PC-9 (cell line): ENCODE results near the gene PALLD.

ENCODE experiments used
- EZH2 ChIP-seq: fragments of 200-600 bp; sonication (generic); IDR thresholded peaks from 2 replicates; pipeline ENCODE4 v1.8.0; 2017; ENCODE audit warnings: antibody characterized with exemption, low read depth
- TF ChIP-seq, protein P1 (sequence below): fragments of 200-600 bp; sonication (generic); conservative IDR thresholded peaks from 2 replicates; pipeline ENCODE4 v1.6.1; 2017; ENCODE audit warnings: mixed run types, antibody characterized with exemption, mild to moderate bottlenecking, moderate library complexity

DNA sequence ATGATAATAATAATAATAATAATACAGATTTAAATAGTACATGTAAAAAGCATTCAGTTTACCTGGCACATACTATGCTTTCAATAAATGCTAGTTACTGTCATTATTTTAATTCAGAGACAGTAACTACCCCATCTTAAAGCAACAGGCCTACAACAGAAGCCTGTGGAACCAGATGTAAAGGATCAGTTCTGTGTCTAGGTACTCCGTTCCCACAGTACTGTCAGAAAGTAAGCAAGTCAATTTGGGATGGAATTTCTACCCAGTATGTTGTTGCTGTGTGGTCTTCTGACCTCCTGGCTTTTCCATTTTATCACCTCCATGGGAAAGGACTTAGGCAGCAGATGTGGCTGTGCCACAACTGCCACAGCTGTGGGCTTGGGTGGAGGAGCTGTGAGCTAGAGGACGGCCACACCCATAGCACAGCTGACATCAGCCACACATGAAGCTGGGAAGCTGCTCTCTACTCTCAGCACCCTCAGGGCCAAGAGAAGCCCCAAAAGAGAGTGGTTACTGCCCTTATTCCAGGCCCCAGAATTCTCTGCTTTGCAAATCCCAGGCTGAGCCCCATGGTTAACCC is 410.4 kb downstream of the PALLD start:
- TF ChIP-seq, protein P1, sequence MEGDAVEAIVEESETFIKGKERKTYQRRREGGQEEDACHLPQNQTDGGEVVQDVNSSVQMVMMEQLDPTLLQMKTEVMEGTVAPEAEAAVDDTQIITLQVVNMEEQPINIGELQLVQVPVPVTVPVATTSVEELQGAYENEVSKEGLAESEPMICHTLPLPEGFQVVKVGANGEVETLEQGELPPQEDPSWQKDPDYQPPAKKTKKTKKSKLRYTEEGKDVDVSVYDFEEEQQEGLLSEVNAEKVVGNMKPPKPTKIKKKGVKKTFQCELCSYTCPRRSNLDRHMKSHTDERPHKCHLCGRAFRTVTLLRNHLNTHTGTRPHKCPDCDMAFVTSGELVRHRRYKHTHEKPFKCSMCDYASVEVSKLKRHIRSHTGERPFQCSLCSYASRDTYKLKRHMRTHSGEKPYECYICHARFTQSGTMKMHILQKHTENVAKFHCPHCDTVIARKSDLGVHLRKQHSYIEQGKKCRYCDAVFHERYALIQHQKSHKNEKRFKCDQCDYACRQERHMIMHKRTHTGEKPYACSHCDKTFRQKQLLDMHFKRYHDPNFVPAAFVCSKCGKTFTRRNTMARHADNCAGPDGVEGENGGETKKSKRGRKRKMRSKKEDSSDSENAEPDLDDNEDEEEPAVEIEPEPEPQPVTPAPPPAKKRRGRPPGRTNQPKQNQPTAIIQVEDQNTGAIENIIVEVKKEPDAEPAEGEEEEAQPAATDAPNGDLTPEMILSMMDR, result no peak
- no peak for TF ChIP-seq EZH2
